RWPE2 (cell line): ENCODE results near the gene CAMK1.
A peak's percentile ranks its signal among the peaks of the same experiment; 100 is the strongest.

Source experiments
- ATAC-seq: fragments of 200-7000 bp; cut with Tn5 transposase; 3 replicates; pipeline ENCODE4 v1.9.1; 2021; ENCODE audit warnings: low read depth
- DNase-seq: peaks from one replicate; pipeline ENCODE4 v3.0.0-alpha.2; 2020; ENCODE audit warnings: low spot score
- H3K27ac ChIP-seq: fragments of 450-650 bp; 2 replicates; pipeline ENCODE4 v1.5.1; 2017; ENCODE audit warnings: mild to moderate bottlenecking; ENCODE audit not compliant: poor library complexity, severe bottlenecking
- H3K27me3 ChIP-seq: fragments of 250-450 bp; sonication (Bioruptor Pico); 2 replicates; pipeline ENCODE4 v1.5.1; 2021; ENCODE audit warnings: mild to moderate bottlenecking, moderate library complexity; ENCODE audit not compliant: insufficient read depth, poor library complexity, severe bottlenecking
- H3K36me3 ChIP-seq: fragments of 250-450 bp; sonication (Bioruptor Pico); 2 replicates; pipeline ENCODE4 v1.5.1; 2020; ENCODE audit warnings: low read depth, mild to moderate bottlenecking, moderate library complexity
- H3K4me1 ChIP-seq: fragments of 250-450 bp; sonication (Bioruptor Pico); 2 replicates; pipeline ENCODE4 v1.5.1; 2021; ENCODE audit warnings: mild to moderate bottlenecking, moderate library complexity; ENCODE audit not compliant: insufficient read depth, poor library complexity, severe bottlenecking
- H3K4me3 ChIP-seq: fragments of 250-450 bp; sonication (Bioruptor Pico); 2 replicates; pipeline ENCODE4 v1.5.1; 2021; ENCODE audit warnings: mild to moderate bottlenecking, moderate library complexity; ENCODE audit not compliant: severe bottlenecking
- H3K9me3 ChIP-seq: fragments of 250-450 bp; sonication (Bioruptor Pico); 2 replicates; pipeline ENCODE4 v1.5.1; 2021; ENCODE audit warnings: mild to moderate bottlenecking, moderate library complexity; ENCODE audit not compliant: severe bottlenecking
- CTCF ChIP-seq: fragments of 450-650 bp; IDR thresholded peaks from one replicate; pipeline ENCODE4 v1.5.1; 2017; ENCODE audit warnings: mild to moderate bottlenecking, moderate library complexity; ENCODE audit not compliant: poor library complexity, severe bottlenecking

The CAMK1 gene

GRCh38 chr3:9717563-9717962, 52.2 kb downstream of the CAMK1 start:
- H3K36me3 ChIP-seq: no peaks in the 10 kb centered on the region
- H3K4me1 ChIP-seq: no peaks in the 10 kb centered on the region
- no peak for ATAC-seq
- no peaks in the 10 kb centered on the region for H3K9me3 ChIP-seq
- H3K27ac ChIP-seq: no peak overlapping the region
- TF ChIP-seq CTCF: no peak
- no peaks in the 10 kb centered on the region for H3K27me3 ChIP-seq
- H3K4me3 ChIP-seq: no peak overlapping the region
- DNase-seq: no peak

GRCh38 chr3:9716801-9717555, 52.8 kb downstream of the CAMK1 start:
- no peaks in the 10 kb centered on the region for H3K27me3 ChIP-seq
- no peaks in the 10 kb centered on the region for H3K36me3 ChIP-seq
- H3K4me1 ChIP-seq: no peaks in the 10 kb centered on the region
- no peak for ATAC-seq
- TF ChIP-seq CTCF: no peak
- H3K4me3 ChIP-seq: no peak overlapping the region
- H3K27ac ChIP-seq: no peak overlapping the region
- H3K9me3 ChIP-seq: no peaks in the 10 kb centered on the region
- DNase-seq: no peak

DNA sequence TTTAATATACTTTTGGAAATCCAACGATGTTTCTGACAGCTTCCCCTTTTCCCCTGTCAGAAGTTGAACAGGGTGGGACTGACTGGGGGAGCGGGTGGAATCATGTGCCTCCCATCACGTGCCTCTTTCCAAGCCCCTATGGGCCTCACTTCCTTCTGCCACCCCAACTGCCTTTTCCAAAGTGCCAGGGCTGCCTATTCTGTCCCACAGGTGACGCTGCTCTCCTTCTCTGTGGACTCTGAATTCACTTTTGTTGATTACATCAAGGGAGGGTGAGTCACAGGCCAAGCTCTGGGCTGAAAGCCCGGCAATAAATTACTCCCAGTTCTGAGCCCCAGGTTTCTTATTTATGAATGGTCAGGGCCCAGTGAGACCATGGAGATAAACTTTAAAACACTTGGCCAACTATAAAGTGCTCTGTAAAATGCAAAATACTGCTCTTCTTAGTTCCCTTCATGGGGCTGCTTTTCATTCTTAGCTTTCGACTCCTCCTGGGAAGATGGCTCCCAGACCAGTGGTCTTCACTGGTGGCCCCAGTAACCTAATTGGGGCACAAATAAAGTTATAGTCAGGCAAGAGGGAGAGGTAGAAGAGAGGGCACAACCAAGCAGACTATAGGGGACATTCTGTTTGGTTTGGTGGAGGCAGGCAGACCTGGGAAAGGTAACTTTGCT, 53.8 kb downstream of the CAMK1 start:
- ATAC-seq (peak; percentile 96), DNase-seq (peak; percentile 67)
- no peaks in the 10 kb centered on the region for H3K9me3 ChIP-seq
- TF ChIP-seq CTCF: peak; percentile 91
- H3K27ac ChIP-seq: no peak overlapping the region
- H3K4me3 ChIP-seq: no peak overlapping the region
- H3K27me3 ChIP-seq: no peaks in the 10 kb centered on the region
- no peaks in the 10 kb centered on the region for H3K36me3 ChIP-seq
- H3K4me1 ChIP-seq: no peaks in the 10 kb centered on the region

DNA sequence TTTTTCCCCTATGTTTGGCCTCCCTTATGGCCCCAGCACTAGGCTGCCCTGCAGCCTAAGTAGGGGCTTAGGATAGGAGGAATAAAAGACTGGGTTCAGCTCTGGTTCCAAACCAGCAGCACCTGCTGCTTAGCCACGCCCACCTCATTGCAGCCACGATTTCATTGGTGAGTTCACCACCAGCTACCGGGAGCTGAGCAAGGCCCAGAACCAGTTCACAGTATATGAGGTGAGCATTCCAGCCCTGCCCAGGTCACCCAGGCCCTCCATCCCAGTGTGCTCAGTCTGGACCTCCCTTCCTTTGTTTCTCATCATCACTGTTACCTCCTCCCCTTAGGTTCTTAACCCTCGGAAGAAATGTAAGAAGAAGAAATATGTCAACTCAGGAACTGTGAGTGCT, 54.6 kb downstream of the CAMK1 start:
- DNase-seq (no peak), ATAC-seq (peak; percentile 22; the same call in 1 of the 3 replicates)
- Histone ChIP-seq H3K9me3 (no peaks in the 10 kb centered on the region), H3K27ac (no peak overlapping the region), H3K4me1 (no peaks in the 10 kb centered on the region), H3K4me3 (no peak overlapping the region), H3K27me3 (no peaks in the 10 kb centered on the region), H3K36me3 (no peaks in the 10 kb centered on the region)
- no peak for TF ChIP-seq CTCF

DNA sequence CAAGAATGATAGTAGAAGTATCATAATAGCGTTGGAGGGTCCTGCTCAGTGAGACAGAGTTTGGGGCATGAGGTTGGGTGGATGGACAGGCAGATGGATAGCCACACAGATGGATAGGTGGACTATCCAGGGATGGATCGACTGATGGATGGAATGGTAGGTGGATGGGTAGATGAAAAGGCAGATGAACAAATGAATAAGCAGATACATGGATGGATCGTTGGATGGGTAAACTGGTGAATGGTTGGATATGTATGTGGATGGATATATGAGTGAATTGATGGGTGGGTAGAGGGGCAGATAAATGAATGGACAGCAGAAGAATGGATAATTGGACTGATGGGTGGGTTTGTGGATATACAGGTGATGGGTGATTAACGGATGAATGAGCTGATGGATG, 56.6 kb downstream of the CAMK1 start:
- Histone ChIP-seq H3K27me3 (no peaks in the 10 kb centered on the region), H3K9me3 (no peaks in the 10 kb centered on the region), H3K4me3 (no peak overlapping the region), H3K27ac (no peak overlapping the region), H3K36me3 (no peaks in the 10 kb centered on the region), H3K4me1 (no peaks in the 10 kb centered on the region)
- no peak for TF ChIP-seq CTCF
- DNase-seq (no peak), ATAC-seq (no peak)
